GM04504 (cell line): Measurements from ENCODE around the gene ZDHHC14.
"Not testable (repeated sequence)": the region's sequence is repeated elsewhere in the genome, so short reads cannot be mapped to it uniquely, and the experiment has no call there.

Experiments used
- DNase-seq: peaks from one replicate; pipeline ENCODE4 v3.0.0-alpha.2; 2012; ENCODE audit warnings: low read depth

ZDHHC14 gene

DNA sequence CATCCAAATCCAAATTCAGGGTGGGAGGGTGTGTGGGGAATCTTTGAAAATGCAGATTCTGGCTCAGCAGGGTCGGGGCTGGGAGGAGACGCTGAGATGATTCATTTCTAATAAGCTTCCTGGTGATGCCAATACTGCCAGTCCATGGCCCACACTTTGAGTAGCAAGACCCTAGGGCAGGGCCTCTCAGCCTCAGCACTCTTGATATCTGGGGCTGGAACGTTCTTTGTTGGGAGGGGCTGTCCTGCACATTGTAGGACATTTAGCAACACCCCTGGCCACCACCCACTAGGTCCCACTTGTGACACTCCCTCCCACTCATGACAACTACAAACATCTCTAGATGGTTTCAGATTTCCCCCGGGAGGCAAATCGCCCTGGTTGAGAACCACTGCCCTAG is 191.0 kb downstream of the ZDHHC14 start:
- DNase-seq = no peak

DNA sequence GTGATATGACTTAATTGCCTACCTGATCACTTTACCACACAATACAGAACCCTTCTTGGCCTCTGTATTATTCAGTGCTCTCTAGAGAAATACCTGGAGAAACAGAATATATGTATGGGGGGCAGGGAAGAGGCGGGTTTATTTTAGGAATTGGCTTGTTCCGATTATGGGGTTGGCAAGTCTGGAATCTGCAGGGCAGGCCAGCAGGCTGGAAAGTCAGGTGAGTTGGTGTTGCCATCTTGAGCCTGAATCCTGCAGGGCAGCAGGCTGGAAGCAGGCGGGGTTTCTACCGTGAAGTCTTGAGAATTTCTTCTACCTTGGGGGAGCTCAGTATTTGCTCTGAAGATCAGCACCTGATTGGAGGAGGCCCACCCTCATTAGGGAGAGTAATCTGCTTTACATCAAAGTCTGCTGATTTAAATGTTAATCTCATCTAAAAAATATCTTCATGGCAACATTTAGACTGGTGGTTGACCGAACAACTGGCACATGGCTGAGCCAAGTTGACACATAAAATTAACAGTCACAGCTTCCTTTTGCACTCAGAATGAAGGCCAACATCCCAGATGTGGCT is 193.9 kb downstream of the ZDHHC14 start:
- DNase-seq = no peak

DNA sequence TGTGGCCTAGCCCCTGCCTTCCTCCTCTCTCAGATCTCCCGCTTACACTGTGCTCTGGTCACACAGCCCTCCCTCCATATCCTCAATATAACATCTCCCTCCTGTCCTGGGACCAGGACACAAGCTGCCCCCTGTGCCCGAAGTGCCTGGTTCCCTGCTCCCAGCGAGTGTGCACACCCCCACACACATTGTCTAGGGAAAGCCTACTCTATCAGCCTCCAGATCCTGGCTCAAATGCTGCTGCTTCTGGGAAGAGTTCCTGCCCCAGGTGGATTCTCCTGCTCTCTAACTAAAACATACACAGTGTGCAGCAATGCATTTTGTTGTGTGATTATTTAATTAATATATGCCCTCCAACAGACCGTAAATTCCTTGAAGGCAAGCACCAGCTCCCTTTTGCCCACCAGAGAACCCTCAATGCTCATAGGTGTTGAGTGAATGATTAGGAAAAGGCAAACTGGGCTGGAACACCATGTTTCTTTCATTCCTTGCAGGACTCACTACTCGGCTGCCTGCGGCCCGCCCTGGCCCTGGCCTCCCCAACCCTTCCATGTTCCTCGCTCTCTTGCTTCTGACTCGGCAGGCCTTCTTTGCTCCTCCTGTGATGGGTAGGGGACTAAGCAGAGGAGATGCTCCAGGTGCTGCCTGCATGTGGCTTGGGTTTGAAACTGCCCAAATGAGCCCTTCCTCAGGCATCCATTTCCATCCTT is 194.6 kb downstream of the ZDHHC14 start:
- DNase-seq = no peak

DNA sequence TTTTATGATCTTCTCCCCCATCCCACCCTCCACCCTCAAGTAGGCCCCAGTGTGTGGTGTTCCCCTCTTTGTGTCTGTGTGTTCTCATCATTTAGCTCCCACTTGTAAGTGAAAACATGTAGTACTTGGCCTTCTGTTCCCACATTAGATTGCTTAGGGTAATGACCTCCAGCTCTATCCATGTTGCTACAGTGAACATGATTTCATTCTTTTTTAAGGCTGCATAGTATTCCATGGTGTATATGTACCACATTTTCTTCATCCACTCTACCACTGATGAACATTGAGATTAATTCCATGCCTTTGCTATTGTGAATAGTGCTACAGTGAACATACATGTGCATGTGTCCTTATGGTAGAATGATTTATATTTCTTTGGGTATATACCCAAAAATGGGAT is 196.0 kb downstream of the ZDHHC14 start:
- not testable (repeated sequence) for DNase-seq

DNA sequence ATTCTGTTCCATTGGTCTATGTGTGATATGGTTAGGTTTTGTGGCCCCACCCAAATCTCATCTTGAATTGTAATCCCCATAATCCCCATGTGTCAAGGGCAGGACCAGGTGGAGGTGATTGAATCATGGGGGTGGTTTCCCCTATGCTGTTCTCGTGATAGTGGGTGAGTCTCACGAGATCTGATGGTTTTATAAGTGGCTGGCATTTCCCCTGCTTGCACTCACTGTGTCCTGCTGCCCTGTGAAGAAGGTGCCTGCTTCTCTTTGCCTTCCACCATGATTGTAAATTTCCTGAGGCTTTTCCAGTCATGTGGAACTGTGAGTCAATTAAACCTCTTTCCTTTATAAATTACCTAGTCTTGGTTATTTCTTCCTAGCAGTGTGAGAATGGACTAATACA is 197.5 kb downstream of the ZDHHC14 start:
- not testable (repeated sequence) for DNase-seq

DNA sequence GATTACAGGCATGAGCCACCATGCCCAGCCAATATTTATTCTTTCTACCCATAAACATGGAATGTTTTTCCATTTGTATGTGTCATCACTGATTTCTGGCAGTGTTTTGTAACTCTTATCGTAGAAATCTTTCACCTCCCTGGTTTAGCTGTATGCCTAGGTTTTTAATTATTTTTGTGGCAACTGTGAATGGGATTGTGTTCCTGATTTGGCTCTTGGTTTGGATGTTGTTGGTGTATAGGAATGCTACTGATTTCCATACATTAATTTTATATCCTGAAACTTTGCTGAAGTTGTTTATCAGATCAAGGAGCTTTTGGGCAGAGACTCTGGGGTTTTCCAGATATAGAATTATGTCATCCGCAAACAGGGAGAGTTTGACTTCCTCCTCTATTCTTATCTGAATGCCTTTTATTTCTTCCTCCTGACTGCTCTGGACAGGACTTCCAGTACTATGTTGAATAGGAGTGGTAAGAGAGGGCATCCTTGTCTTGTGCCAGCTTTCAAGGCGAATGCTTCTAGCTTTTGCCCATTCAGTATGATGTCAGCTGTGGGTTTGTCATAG is 198.6 kb downstream of the ZDHHC14 start:
- no peak for DNase-seq

DNA sequence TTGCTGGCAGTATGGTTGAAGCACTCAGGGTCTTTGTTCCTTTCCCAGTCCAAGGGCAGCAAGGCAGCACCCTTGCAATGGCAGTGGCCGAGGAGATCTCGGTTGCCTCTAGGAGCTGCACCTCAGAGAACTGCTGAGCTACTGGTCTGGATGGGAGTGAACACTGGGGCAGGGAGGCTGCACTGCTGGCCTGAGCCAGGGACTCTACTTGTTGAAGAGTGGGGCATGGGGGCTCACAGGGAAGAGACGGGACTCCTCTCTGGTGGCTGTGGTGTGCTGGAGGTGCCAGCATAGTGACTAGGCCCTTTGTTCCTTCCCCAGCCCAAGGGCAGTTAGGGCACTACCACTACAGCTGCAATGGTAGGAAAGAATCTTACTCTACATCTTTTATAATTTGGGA is 203.0 kb downstream of the ZDHHC14 start:
- DNase-seq = no peak

DNA sequence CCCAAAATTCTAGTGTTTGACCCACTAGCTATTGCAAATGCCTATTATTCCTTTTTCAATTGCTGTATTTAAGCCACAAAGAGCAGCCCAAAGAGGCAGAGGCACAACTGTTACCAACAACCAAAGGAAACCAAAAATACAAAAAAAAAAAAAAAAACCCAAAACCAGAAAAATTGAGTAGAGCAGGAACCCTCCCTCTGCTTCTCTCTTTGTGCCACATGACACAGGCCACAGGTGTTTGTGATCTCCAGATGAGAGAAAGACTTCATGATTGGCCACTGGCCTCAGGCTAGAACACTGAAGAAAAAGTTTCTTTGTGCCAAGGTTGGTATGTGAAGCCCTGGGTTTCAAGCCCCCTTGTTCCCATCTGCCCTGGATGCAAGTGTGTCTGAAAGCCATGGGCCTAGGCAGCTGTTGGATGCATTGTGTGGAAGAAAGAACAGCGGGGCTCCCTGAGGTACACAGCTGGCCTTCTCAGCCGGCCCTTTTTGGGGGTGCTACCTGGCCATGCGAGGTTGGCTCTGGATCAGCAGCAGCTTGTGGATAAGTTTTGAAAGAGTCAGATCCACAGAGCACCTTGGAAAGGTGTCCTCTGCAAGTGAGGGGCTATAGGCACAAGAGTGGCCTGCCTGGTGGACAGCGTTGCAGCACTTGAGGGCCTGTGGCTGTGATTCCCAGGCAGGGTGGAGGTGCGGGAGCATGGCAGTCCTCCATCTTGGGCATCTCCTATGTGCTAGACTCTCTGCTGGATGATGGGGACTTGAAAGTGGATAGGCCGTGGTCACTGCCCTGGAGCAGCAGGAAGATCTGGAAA is 204.5 kb downstream of the ZDHHC14 start:
- DNase-seq = no peak

DNA sequence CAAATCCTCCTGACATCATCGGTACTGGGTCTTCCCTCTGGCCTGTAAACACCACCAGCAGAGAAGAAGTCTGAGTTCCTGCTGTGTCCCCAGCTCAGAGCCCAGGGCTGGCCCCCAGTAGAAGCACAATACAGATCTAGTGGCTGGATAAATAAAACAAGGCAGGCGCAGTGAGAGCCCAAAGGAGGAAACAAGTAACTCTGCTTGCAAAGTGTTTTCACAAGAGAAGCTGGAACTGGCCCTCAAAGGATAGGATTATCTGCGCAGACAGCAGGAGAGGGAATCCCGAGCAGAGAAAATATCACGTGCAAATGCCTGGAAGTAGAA is 205.1 kb downstream of the ZDHHC14 start:
- no peak for DNase-seq

DNA sequence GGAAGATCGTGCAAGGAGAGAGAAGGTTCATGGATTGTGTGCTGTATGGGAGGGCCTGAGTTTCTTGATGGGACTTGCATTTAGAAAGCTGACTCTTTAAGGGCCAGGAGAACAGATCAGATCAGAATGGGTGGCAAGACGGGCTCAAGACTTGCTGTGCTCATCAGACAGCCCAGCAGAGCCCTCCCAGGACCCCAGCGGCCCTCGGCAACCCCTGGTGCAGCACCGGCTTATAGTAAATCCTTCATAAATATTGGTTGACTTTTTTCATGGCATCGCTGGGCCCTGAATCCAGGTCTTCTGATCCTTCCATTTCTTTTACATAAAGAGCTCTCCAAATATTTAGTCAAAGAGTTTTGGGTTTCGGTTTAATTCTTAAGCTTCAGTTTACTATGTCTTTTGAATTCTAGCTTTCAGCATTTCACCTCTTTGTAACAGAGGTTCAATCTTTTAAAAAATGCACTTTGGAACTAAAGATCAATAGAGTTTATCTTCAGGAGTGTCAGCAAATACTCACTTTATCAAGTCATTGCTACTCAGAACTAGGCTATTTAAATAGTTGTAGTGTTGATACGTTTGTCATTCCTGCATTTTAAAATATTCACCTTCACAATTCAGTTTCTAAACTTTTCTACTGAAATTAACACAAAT is 205.6 kb downstream of the ZDHHC14 start:
- DNase-seq = no peak

DNA sequence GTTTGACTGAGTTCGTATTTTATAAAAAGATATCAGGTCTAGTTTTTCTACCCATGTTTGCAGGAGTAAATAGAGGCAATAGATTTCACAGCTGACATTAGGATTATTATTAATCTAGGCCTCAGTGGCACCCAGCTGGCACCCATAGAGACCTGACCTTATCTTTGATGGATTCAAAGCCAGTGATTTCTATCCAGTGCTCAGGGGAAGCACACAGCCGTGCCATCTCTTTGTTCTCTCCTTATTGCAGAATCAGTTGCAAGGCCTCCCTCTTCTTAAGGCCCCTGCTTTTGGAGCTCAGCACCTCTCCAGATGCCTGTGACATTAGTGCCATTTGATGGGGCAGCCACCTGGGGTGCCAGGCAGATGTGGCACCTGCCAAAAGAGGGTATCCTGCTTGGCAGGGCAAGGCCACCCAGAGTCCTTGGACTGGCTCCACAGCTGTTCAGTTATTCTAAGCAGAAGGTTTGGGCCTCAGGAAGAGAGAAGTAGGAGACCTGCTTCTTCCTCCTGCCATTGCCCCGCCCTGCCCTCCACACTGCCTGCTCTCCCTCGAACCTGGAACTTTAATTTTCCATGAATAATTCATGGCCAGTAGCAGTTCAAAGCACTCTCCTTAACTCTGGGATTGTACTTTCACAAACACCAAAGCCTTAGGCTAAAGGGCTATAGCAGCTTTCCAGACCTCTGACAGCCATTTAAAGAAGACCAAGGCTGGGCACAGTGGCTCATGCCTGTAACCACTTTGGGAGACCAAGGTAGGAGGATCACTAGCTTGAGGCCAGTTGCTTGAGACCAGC is 206.3 kb downstream of the ZDHHC14 start:
- no peak for DNase-seq

DNA sequence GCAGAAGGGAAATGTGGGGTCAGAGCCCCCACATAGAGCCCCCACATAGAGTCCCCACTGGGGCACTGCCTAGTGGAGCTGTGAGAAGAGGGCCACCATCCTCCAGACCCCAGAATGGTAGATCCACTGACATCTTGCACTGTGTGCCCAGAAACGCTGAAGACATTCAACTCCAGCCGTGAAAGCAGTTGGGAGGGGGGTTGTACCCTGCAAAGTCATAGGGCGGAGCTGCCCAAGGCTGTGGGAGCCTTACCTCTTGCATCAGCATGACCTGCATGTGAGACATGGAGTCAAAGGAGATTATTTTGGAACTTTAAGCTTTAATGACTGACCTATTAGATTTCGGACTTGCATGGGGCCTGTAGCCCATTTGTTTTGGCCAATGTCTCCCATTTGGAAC is 209.7 kb downstream of the ZDHHC14 start:
- DNase-seq = not testable (repeated sequence)

DNA sequence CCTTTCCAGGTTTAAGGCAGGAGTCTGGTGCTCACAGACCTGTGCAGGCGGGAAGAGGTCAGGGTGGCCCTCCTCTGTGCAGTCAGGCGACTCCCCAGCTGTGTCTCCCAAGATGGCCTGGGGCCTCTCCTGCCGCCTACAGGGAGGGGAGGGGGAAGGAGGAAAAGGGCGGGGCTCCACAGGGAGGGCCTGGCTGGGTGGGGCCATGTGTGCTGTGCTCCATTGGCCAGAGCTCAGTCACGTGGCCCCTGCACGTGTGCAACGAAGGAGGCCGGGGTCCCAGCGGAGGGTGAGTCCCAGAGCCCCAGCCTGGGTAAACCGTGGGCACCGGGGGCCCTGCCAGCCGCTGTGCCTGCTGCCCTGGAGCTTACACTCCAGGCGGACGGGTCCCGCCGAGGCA is 211.6 kb downstream of the ZDHHC14 start:
- DNase-seq = no peak

DNA sequence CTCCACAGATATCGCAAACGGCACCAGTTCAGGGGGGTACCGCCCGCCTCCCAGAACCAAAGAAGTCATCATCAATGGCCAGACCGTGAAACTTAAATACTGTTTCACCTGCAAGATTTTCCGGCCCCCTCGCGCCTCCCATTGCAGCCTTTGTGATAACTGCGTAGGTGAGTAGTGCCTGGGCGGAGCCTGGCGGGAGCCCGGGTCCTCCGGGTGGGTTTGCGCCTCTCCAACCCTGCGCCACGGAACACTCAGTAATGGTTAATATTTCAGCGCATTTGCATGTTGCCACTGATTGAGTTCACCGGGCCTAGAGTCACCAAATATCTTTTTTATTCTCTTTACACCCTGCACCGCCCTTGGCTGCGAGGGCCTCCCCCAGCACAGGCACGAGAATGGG is 212.0 kb downstream of the ZDHHC14 start:
- DNase-seq = no peak

DNA sequence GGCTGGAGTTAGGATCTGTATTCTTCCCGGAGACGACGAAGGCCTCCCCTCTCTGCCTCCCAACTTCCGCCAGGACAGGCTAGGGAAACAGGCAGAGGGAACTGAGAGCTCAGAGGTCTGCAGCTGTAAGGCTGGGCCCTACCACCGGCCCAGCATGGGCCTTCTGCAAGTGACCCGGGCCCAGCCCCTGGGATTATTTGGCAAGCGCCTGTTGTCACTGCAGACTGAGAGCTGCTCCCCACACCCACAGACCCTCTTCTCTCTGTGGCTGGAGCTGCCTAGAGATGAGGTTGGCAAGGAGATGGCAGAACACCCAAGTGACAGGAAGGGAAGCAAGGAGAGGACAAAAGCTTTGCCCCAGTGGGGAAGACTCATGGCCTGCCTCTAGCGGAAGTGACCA is 212.6 kb downstream of the ZDHHC14 start:
- DNase-seq = no peak

DNA sequence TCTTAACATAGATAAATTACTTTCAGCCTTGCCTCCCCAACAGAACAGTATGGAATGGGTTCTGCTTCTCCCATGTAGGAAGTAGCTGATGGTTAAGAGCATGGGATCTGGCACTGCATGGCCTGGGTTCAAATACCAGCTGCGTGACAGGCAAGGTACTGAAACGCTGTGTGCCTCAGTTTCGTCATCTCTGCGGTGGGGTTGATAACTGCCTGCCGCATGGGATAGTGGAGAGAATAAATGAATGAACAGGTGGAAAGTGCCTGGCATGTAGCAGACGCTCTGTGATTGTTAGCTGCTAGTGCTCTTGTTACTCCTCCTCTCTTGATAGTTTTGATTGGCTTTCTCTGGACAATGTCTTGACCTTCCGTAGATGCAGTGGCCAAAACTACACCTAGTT is 213.3 kb downstream of the ZDHHC14 start:
- DNase-seq = no peak

DNA sequence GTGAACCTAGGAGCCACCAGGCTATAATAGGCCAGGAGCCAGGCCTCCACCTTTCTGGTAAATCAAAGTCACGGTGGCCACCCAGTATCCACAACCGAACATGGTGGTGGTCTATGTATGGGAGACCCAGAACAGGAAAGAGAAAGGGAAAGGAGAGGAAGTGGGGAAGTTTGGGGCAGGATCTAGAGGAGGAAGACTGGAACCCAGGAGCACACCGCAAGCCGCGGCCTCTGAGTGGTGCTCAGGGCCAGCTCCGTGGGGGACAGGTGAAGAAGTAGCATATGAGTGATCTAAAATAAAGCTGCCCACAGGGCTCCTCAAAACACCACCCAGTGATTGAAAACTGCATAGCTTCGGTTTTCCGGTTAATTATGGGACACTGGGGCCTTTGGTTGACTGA is 214.8 kb downstream of the ZDHHC14 start:
- DNase-seq = no peak

DNA sequence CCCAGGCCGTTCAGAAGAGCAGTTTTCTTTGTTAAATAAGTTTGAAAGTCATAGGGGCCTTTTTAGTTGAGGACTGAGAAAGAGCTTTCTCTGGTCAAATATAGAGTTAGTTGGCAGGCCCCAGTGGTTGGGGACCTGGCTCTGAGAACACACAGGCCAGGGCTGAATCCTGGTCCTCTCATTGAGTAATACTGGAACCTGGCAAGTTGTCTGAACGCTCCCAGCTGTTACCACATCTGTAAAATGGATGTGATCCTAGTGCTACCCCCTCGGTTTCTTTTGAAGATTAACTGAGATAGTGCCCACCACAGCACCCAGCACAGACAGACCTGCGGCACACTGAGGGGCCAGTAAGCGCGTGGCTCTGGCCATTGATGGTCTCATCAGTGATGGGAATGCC is 215.5 kb downstream of the ZDHHC14 start:
- no peak for DNase-seq

DNA sequence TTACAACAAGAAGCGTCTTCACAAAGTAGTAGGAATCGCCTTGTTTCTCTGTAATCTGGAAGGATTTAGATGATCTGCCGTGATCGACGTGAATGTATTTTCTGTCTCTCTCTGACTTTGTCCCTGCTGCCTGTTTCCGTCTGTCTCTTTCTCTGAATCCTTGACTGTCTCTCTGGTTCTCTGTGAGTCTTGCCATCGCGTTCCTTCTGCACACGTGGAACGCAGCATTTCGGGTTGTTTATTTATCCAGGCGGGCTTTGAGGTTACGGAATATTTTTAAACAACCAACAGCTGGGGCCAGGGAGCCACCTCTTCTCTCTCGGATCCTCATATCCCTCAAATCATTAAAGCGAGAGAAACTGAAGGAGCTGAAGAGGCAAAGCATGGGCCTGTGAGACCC is 215.9 kb downstream of the ZDHHC14 start:
- DNase-seq = no peak

DNA sequence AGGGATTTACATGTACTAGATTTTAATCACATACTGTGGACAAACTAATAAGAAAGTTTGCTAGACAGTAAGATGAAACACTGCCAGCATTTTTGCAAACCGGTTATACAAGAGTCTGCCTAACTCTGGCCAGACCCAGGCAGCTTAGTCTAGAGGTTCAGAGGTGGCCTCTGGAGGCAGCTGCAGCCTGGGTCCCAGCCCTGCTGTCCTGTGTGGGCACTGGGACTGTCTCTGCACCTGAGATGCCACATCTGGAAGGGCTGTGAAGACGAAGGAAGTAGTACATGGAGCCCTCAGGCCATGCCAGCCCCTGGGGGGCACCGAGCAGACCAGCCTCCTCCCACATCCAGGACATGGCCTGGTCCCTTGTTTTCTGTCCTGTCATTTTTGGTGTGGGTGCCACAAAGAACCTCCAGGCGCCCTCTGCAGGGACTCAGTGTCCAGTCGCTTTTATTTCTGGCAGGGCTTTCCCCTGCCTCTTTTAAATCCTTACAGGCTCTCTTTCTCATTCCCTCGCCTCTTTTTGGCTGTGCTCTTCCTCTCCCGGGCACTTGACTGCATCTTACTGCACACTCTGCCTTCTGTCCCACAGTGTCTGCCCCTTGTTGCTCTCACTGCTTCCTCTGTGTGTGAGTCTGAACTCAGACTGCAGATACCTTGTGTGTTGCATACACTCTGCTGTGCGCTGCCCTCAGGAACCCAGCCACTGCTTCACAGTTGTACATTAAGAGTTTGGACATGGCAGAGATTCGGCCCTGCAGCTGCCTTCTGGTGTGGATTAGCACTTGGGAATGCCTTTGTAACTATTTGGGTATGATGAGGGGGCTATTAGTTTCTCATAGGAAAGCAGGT is 216.7 kb downstream of the ZDHHC14 start:
- DNase-seq = no peak

DNA sequence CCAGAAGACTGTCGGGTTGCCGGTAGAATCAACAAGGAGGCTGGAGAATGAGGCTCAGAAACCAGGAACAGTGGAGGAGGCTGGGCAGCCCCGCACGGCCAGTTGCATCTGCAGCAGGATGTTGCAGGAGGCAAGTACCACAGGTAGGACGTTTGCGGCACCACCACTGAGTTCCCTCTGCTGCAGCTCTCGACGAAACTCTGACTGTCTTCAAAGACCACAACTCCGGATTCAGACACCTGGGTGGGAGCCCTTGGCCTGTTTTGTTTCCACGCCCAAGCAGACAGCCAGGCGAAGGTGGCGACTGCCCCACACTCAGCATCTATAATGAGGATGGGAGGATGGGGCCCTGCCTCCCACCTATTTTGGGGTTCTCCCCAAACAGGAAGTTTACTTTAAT is 218.2 kb downstream of the ZDHHC14 start:
- no peak for DNase-seq
